HepG2 (cell line): ENCODE measurements around the gene DNAJA1. TPM values are rescaled to one million over a fixed set of nuclear protein-coding genes. Genes with fewer than 3 reads are reported as not detected.

ENCODE experiments used
- ATAC-seq: fragments of 200-7000 bp; cut with Tn5 transposase; 3 replicates; pipeline ENCODE4 v1.9.1; 2020; ENCODE audit warnings: mild to moderate bottlenecking, moderate library complexity
- BruUV-seq: library from RNA; stranded (reverse); fragments of 400-500 nt; replicated peaks from 2 replicates; lab custom pipeline; 2021; lab: Mats Ljungman, UMichigan
- CTCF ChIA-PET: fragments of 300-600 bp; formaldehyde crosslinking; extraction: SDS; loops from one replicate; lab custom pipeline; 2021; ENCODE audit warnings: low total read pairs, inconsistent platforms, low intra/inter-chr PET ratio; lab: Yijun Ruan, JAX
- POLR2A ChIA-PET: fragments of 350-600 bp; sonication (Branson Sonifier 250); formaldehyde crosslinking; loops from one replicate; lab custom pipeline; 2020; ENCODE audit warnings: antibody characterized with exemption, inconsistent platforms; lab: Yijun Ruan, JAX
- DNase-seq: peaks from one replicate; pipeline ENCODE4 v3.0.0-alpha.2; 2015; ENCODE audit warnings: low spot score
- FAIRE-seq: peaks from 3 replicates; lab custom pipeline; 2011; peaks lifted over from hg19 to GRCh38; lab: Jason Lieb, UNC
- H2AFZ ChIP-seq: one replicate; pipeline ENCODE4 v1.6.1; 2011; ENCODE audit warnings: low read length, inconsistent platforms
- H3K27ac ChIP-seq: fragments of 300-600 bp; 3 replicates; pipeline ENCODE4 v1.8.0; 2011; ENCODE audit warnings: mixed run types, mild to moderate bottlenecking, mixed read lengths, low read length, inconsistent platforms; ENCODE audit not compliant: insufficient read depth; ENCODE audit errors: extremely low read length
- H3K27me3 ChIP-seq, 2 experiments: fragments of 200-600 bp in 1 of 2; 2 replicates in 1 of 2; 3 replicates in 1 of 2; pipeline versions ENCODE4 v1.6.0 to v1.8.0; 2011; ENCODE audit warnings: low read length in 2 of 2, mild to moderate bottlenecking in 2 of 2, moderate library complexity in 2 of 2, inconsistent platforms in 1 of 2; ENCODE audit not compliant: insufficient read depth in 2 of 2, control insufficient read depth in 1 of 2
- H3K36me3 ChIP-seq, 2 experiments: fragments of 200-600 bp in 1 of 2; replicated peaks in 1 of 2; 2 replicates in 1 of 2; 3 replicates in 1 of 2; pipeline versions ENCODE4 v1.5.1 to v1.8.0; 2011; ENCODE audit warnings: low read length in 2 of 2, inconsistent platforms in 1 of 2; ENCODE audit not compliant: insufficient read depth in 2 of 2, control insufficient read depth in 1 of 2
- H3K4me1 ChIP-seq: 2 replicates; pipeline ENCODE4 v1.5.1; 2012; ENCODE audit warnings: low read length, inconsistent platforms; ENCODE audit not compliant: insufficient read depth
- H3K4me2 ChIP-seq: 2 replicates; pipeline ENCODE4 v1.6.0; 2011; ENCODE audit warnings: low read depth, low read length, inconsistent platforms
- H3K4me3 ChIP-seq, 3 experiments: fragments of 200-600 bp in 1 of 3; sonication (generic), shearing (Covaris generic) in 1 of 3; replicated peaks in 1 of 3; 2 replicates each; pipeline ENCODE4 v1.5.1; 2011 to 2016; ENCODE audit warnings: low read length in 3 of 3, inconsistent platforms in 2 of 3, low read depth in 2 of 3, mild to moderate bottlenecking in 2 of 3, control low read depth in 1 of 3, mixed read lengths in 1 of 3; ENCODE audit not compliant: insufficient read depth in 1 of 3
- H3K79me2 ChIP-seq: one replicate; pipeline ENCODE4 v1.6.1; 2011; ENCODE audit warnings: low read length, inconsistent platforms; ENCODE audit not compliant: insufficient read depth
- H3K9ac ChIP-seq: 2 replicates; pipeline ENCODE4 v1.6.0; 2011; ENCODE audit warnings: mild to moderate bottlenecking, low read depth, low read length, inconsistent platforms; ENCODE audit not compliant: insufficient read depth
- H3K9me3 ChIP-seq: 2 replicates; pipeline ENCODE4 v1.5.1; 2012; ENCODE audit warnings: mild to moderate bottlenecking, low read length
- H4K20me1 ChIP-seq: 2 replicates; pipeline ENCODE4 v1.6.0; 2011; ENCODE audit warnings: inconsistent platforms, mild to moderate bottlenecking, low read length, moderate library complexity; ENCODE audit not compliant: insufficient read depth
- EED ChIP-seq: sonication (generic); formaldehyde crosslinking; IDR thresholded peaks from 2 replicates; pipeline ENCODE4 v1.5.0; 2020; ENCODE audit warnings: mild to moderate bottlenecking, missing genetic modification reagents
- HOXA5 ChIP-seq: sonication (generic); formaldehyde crosslinking; IDR thresholded peaks from 2 replicates; pipeline ENCODE4 v1.4.0; 2020; ENCODE audit warnings: missing genetic modification reagents
- POLR2AphosphoS2 ChIP-seq: IDR thresholded peaks from 2 replicates; pipeline ENCODE4 v1.6.1; 2011; ENCODE audit warnings: low read depth, low read length, improper control_type of control experiment
- RXRB ChIP-seq: IDR thresholded peaks from 2 replicates; pipeline ENCODE4 v1.6.1; 2016; ENCODE audit warnings: borderline replicate concordance, missing genetic modification reagents, missing compliant biosample characterization
- ZNF10 ChIP-seq: sonication (generic); formaldehyde crosslinking; IDR thresholded peaks from 2 replicates; pipeline ENCODE4 v1.4.0; 2020; ENCODE audit warnings: mild to moderate bottlenecking, low read depth, missing genetic modification reagents, borderline replicate concordance
- ZNF660 ChIP-seq: sonication (generic); formaldehyde crosslinking; IDR thresholded peaks from 2 replicates; pipeline ENCODE4 v1.5.1; 2020; ENCODE audit warnings: mild to moderate bottlenecking, low read depth, missing genetic modification reagents, borderline replicate concordance
- WGBS: methylation state at CpG from one replicate; pipeline ENCODE4 v1.1.6; 2017; ENCODE audit warnings: low lambda C conversion rate; 5-methylcytosine and 5-hydroxymethylcytosine counted together
- in situ Hi-C: cut with HindIII; loops from 2 replicates; pipeline ENCODE4 v1.10.0; 2017; ENCODE audit warnings: low pct_unique_long_range_greater_than_20kb; ENCODE audit not compliant: extremely low pct_ligation_motif_present
- intact Hi-C: fragments of 100-400 bp; cut with micrococcal nuclease; formaldehyde crosslinking; loops from one replicate; pipeline ENCODE4 v1.10.0; 2022; ENCODE audit not compliant: unreplicated experiment
- polyA plus RNA-seq, 8 experiments: library from polyadenylated mRNA; depleted of rRNA in 3 of 8; stranded (reverse) in 7 of 8; unstranded in 1 of 8; fragments of >200 nt; fragmentation: Illumina TruSeq in 4 of 8; extraction: Trizol in 4 of 8; gene quantifications; 2 replicates each; pipeline versions ENCODE4 v1.2.1 to v1.2.3, GENCODE V29; 2011 to 2016; ENCODE audit warnings: low read depth in 4 of 8, missing spikeins in 1 of 8, mixed read lengths in 1 of 8; ENCODE audit not compliant: insufficient read depth in 1 of 8
- total RNA-seq, 5 experiments: library from RNA; depleted of rRNA; stranded (reverse); fragments of >200 nt; fragmentation: Illumina TruSeq; extraction: Trizol; gene quantifications; 2 replicates each; pipeline ENCODE4 v1.2.3, GENCODE V29; 2016; ENCODE audit warnings: low read depth in 1 of 5
- TF ChIP-seq, protein P1 (sequence below): IDR thresholded peaks from 2 replicates; pipeline ENCODE4 v1.6.1; 2012; ENCODE audit warnings: low read depth, low read length, improper control_type of control experiment
- TF ChIP-seq, protein P2 (sequence below): sonication (generic); formaldehyde crosslinking; conservative IDR thresholded peaks from 2 replicates; pipeline ENCODE4 v1.8.0; 2022; ENCODE audit warnings: missing genetic modification reagents
- TF ChIP-seq, protein P3 (sequence below): sonication (generic); formaldehyde crosslinking; IDR thresholded peaks from 2 replicates; pipeline ENCODE4 v1.8.0; 2022; ENCODE audit warnings: missing genetic modification reagents, mild to moderate bottlenecking, moderate library complexity, borderline replicate concordance

Gene DNAJA1
- total and polyA plus RNA-seq, 2 of the 13 experiments (the other 11 are each of a cell fraction or from before 2014, with no cell fraction given): 95.9 to 306 TPM

GRCh38 chr9:33011831-33012230 lies 13.2 kb upstream of the DNAJA1 start:
- FAIRE-seq (no peak), DNase-seq (no peak), ATAC-seq (no peak)
- POLR2A ChIA-PET: interaction anchor here (4.0 kb wide), 1 partner anchor 13 kb away, joined by 38 read pairs; the partner anchor contains the start of gene DNAJA1
- intact Hi-C loops (no loop called here), in situ Hi-C loops (no loop called here)
- no peak overlapping the region for H3K4me2 ChIP-seq
- no peaks in the 10 kb centered on the region for H3K79me2 ChIP-seq
- 0 out of 2 replicates have a peak, but pooled peaks cover 5% of the 10 kb centered on the region for H4K20me1 ChIP-seq
- TF ChIP-seq EED (CRISPR knock-in tag) (no peak), HOXA5 (CRISPR knock-in tag) (no peak), ZNF660 (CRISPR knock-in tag) (no peak), RXRB (CRISPR knock-in tag) (no peak), POLR2AphosphoS2 (no peak), ZNF10 (CRISPR knock-in tag) (no peak)
- TF ChIP-seq, protein P1, sequence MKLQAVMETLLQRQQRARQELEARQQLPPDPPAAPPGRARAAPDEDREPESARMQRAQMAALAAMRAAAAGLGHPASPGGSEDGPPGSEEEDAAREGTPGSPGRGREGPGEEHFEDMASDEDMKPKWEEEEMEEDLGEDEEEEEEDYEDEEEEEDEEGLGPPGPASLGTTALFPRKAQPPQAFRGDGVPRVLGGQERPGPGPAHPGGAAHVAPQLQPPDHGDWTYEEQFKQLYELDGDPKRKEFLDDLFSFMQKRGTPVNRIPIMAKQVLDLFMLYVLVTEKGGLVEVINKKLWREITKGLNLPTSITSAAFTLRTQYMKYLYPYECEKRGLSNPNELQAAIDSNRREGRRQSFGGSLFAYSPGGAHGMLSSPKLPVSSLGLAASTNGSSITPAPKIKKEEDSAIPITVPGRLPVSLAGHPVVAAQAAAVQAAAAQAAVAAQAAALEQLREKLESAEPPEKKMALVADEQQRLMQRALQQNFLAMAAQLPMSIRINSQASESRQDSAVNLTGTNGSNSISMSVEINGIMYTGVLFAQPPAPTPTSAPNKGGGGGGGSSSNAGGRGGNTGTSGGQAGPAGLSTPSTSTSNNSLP: no peak
- TF ChIP-seq, protein P2, sequence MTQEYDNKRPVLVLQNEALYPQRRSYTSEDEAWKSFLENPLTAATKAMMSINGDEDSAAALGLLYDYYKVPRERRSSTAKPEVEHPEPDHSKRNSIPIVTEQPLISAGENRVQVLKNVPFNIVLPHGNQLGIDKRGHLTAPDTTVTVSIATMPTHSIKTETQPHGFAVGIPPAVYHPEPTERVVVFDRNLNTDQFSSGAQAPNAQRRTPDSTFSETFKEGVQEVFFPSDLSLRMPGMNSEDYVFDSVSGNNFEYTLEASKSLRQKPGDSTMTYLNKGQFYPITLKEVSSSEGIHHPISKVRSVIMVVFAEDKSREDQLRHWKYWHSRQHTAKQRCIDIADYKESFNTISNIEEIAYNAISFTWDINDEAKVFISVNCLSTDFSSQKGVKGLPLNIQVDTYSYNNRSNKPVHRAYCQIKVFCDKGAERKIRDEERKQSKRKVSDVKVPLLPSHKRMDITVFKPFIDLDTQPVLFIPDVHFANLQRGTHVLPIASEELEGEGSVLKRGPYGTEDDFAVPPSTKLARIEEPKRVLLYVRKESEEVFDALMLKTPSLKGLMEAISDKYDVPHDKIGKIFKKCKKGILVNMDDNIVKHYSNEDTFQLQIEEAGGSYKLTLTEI (CRISPR knock-in tag): no peak
- TF ChIP-seq, protein P3, sequence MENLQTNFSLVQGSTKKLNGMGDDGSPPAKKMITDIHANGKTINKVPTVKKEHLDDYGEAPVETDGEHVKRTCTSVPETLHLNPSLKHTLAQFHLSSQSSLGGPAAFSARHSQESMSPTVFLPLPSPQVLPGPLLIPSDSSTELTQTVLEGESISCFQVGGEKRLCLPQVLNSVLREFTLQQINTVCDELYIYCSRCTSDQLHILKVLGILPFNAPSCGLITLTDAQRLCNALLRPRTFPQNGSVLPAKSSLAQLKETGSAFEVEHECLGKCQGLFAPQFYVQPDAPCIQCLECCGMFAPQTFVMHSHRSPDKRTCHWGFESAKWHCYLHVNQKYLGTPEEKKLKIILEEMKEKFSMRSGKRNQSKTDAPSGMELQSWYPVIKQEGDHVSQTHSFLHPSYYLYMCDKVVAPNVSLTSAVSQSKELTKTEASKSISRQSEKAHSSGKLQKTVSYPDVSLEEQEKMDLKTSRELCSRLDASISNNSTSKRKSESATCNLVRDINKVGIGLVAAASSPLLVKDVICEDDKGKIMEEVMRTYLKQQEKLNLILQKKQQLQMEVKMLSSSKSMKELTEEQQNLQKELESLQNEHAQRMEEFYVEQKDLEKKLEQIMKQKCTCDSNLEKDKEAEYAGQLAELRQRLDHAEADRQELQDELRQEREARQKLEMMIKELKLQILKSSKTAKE (CRISPR knock-in tag): no peak
- no peak overlapping the region for H3K9ac ChIP-seq
- H3K4me3 ChIP-seq: no peak overlapping the region
- no TSS peak for BruUV-seq
- CTCF ChIA-PET: no interaction called here
- no peak overlapping the region for H3K27ac ChIP-seq
- no peaks in the 10 kb centered on the region for H3K27me3 ChIP-seq
- H3K4me1 ChIP-seq: peaks cover 17% of the 10 kb centered on the region
- no peaks in the 10 kb centered on the region for H3K36me3 ChIP-seq
- H2AFZ ChIP-seq: no peak overlapping the region
- 88% methylated on average over 3 of the region's 3 CpGs for WGBS
- no peaks in the 10 kb centered on the region for H3K9me3 ChIP-seq
